Stimulated activated CD4-positive, alpha-beta T cell treated with anti-CD3 and anti-CD28 coated beads, Interleukin-12 subunit alpha, Interleukin-12 subunit beta, amount 100 ng/mL, for 4 hours (primary cell): ENCODE measurements around the gene SFXN3.

Source experiments
- DNase-seq: peaks from one replicate; pipeline ENCODE4 v3.0.0-alpha.2; 2020

SFXN3 gene

GRCh38 chr10:101000127-101000914, 30.7 kb upstream of the SFXN3 start:
- DNase-seq, result no peak

- no peak for DNase-seq
Observed at GRCh38 chr10:101000915-101001658, 29.9 kb upstream of the SFXN3 start.

GRCh38 chr10:101001659-101002035, 29.4 kb upstream of the SFXN3 start:
- DNase-seq, result no peak

- no peak for DNase-seq
Observed at GRCh38 chr10:101002456-101002855, 28.6 kb upstream of the SFXN3 start.

- no peak for DNase-seq
Observed at GRCh38 chr10:101003639-101004206, 27.3 kb upstream of the SFXN3 start.

GRCh38 chr10:101005361-101005760, 25.7 kb upstream of the SFXN3 start:
- DNase-seq, result no peak

GRCh38 chr10:101005869-101006567, 25.0 kb upstream of the SFXN3 start:
- DNase-seq, result no peak

GRCh38 chr10:101006593-101007098, 24.4 kb upstream of the SFXN3 start:
- no peak for DNase-seq

- DNase-seq, result no peak
Observed at GRCh38 chr10:101007099-101007711, 23.8 kb upstream of the SFXN3 start.

- no peak for DNase-seq
Observed at GRCh38 chr10:101007915-101008822, 22.9 kb upstream of the SFXN3 start.

- DNase-seq, result no peak
Observed at GRCh38 chr10:101008823-101009423, 22.1 kb upstream of the SFXN3 start.

- DNase-seq, result no peak
Observed at GRCh38 chr10:101010329-101010728, 20.7 kb upstream of the SFXN3 start.

GRCh38 chr10:101011517-101012423, 19.3 kb upstream of the SFXN3 start:
- DNase-seq, result no peak

GRCh38 chr10:101012525-101013364, 18.3 kb upstream of the SFXN3 start:
- peak; percentile 71 for DNase-seq

GRCh38 chr10:101013365-101013825, 17.6 kb upstream of the SFXN3 start:
- DNase-seq, result no peak

GRCh38 chr10:101014230-101014884, 16.7 kb upstream of the SFXN3 start:
- peak; percentile 72 for DNase-seq

- no peak for DNase-seq
Observed at GRCh38 chr10:101014966-101015581, 16.0 kb upstream of the SFXN3 start.

- no peak for DNase-seq
Observed at GRCh38 chr10:101015582-101015973, 15.5 kb upstream of the SFXN3 start.
